SK-N-SH (cell line): ENCODE data around the gene CARD14. TPM values are rescaled to one million over a fixed set of nuclear protein-coding genes. Genes with fewer than 3 reads are reported as not detected.

ENCODE experiments used
- CTCF ChIA-PET: fragments of 300-600, 350-600 bp; formaldehyde crosslinking; extraction: SDS; loops from one replicate; lab custom pipeline; 2021; lab: Yijun Ruan, JAX
- POLR2A ChIA-PET: fragments of 350-600 bp; sonication (Branson Sonifier 250); formaldehyde crosslinking; extraction: SDS; loops from one replicate; lab custom pipeline; 2020; ENCODE audit warnings: antibody characterized with exemption, inconsistent platforms; lab: Yijun Ruan, JAX
- DNase-seq: peaks from one replicate; pipeline ENCODE4 v3.0.0; 2012
- H2AFZ ChIP-seq: fragments of 200-600 bp; sonication (generic); 2 replicates; pipeline ENCODE4 v1.8.1; 2016; ENCODE audit warnings: antibody characterized with exemption, mild to moderate bottlenecking, low read depth
- H3F3A ChIP-seq: fragments of 200-600 bp; sonication (generic); replicated peaks from 2 replicates; pipeline ENCODE3; 2016; ENCODE audit warnings: antibody characterized with exemption, mild to moderate bottlenecking; ENCODE audit not compliant: insufficient read depth
- H3K27ac ChIP-seq, 2 experiments: fragments of 200-500 bp in 1 of 2; fragments of 200-600 bp in 1 of 2; sonication (Bioruptor generic) in 1 of 2; sonication (generic), shearing (Covaris generic) in 1 of 2; 2 replicates each; pipeline versions ENCODE4 v1.5.1 to v1.6.1; 2014 to 2016; ENCODE audit warnings: low read depth in 2 of 2, inconsistent platforms in 1 of 2, low read length in 1 of 2, mild to moderate bottlenecking in 1 of 2, mixed read lengths in 1 of 2
- H3K27me3 ChIP-seq: fragments of 200-600 bp; sonication (generic), shearing (Covaris generic); 2 replicates; pipeline ENCODE4 v1.6.1; 2016; ENCODE audit warnings: mixed run types; ENCODE audit not compliant: insufficient read depth
- H3K36me3 ChIP-seq, 2 experiments: fragments of 200-500 bp in 1 of 2; fragments of 200-600 bp in 1 of 2; sonication (Bioruptor generic) in 1 of 2; sonication (generic) in 1 of 2; replicated peaks in 1 of 2; 2 replicates each; pipeline versions ENCODE3 to v1.5.1; 2014 to 2016; ENCODE audit warnings: low read length in 1 of 2, mild to moderate bottlenecking in 1 of 2; ENCODE audit not compliant: insufficient read depth in 2 of 2, control insufficient read depth in 1 of 2
- H3K4me1 ChIP-seq, 2 experiments: fragments of 200-500 bp in 1 of 2; fragments of 200-600 bp in 1 of 2; sonication (Bioruptor generic) in 1 of 2; sonication (generic), shearing (Covaris generic) in 1 of 2; 2 replicates each; pipeline versions ENCODE4 v1.5.1 to v1.6.1; 2014 to 2016; ENCODE audit warnings: low read depth in 1 of 2, low read length in 1 of 2, mixed run types in 1 of 2; ENCODE audit not compliant: insufficient read depth in 2 of 2, control insufficient read depth in 1 of 2
- H3K4me2 ChIP-seq: fragments of 200-600 bp; sonication (generic), shearing (Covaris generic); 2 replicates; pipeline ENCODE4 v1.6.1; 2017; ENCODE audit warnings: mixed run types
- H3K4me3 ChIP-seq, 2 experiments: fragments of 200-500 bp in 1 of 2; fragments of 200-600 bp in 1 of 2; sonication (Bioruptor generic) in 1 of 2; sonication (generic), shearing (Covaris generic) in 1 of 2; 2 replicates each; pipeline versions ENCODE4 v1.5.1 to v1.8.1; 2014 to 2016; ENCODE audit warnings: low read depth in 2 of 2, inconsistent platforms in 1 of 2, low read length in 1 of 2, mild to moderate bottlenecking in 1 of 2, mixed read lengths in 1 of 2, moderate library complexity in 1 of 2
- H3K79me2 ChIP-seq: fragments of 200-600 bp; sonication (generic); 2 replicates; pipeline ENCODE4 v1.8.1; 2017; ENCODE audit warnings: mild to moderate bottlenecking; ENCODE audit not compliant: insufficient read depth
- H3K9ac ChIP-seq: fragments of 200-600 bp; sonication (generic); 2 replicates; pipeline ENCODE4 v1.6.1; 2017; ENCODE audit warnings: mixed run types
- H3K9me2 ChIP-seq: fragments of 200-600 bp; sonication (generic); 2 replicates; pipeline ENCODE4 v1.6.1; 2017; ENCODE audit warnings: mixed run types
- H3K9me3 ChIP-seq: fragments of 200-600 bp; sonication (generic); 2 replicates; pipeline ENCODE4 v1.6.1; 2017; ENCODE audit warnings: mixed run types, mild to moderate bottlenecking, moderate library complexity
- H4K20me1 ChIP-seq: fragments of 200-600 bp; sonication (generic); 2 replicates; pipeline ENCODE4 v1.6.1; 2017; ENCODE audit warnings: mild to moderate bottlenecking, mixed run types; ENCODE audit not compliant: insufficient read depth
- CHD2 ChIP-seq: fragments of 150-350 bp; IDR thresholded peaks from 2 replicates; pipeline ENCODE4 v1.6.1; 2018; ENCODE audit warnings: low read length; ENCODE audit not compliant: partially characterized antibody
- CTCF ChIP-seq: fragments of 200-600 bp; sonication (generic); IDR thresholded peaks from 2 replicates; pipeline ENCODE4 v1.6.1; 2017; ENCODE audit warnings: antibody characterized with exemption, mild to moderate bottlenecking, moderate library complexity
- ELF1 ChIP-seq: IDR thresholded peaks from 2 replicates; pipeline ENCODE4 v1.4.0; 2012
- EZH2phosphoT487 ChIP-seq: fragments of 200-600 bp; sonication (generic); IDR thresholded peaks from 2 replicates; pipeline ENCODE4 v1.6.1; 2017; ENCODE audit warnings: low read depth, mixed run types, mild to moderate bottlenecking, antibody characterized with exemption, moderate library complexity, borderline replicate concordance
- GATA2 ChIP-seq: sonication (generic); formaldehyde crosslinking; IDR thresholded peaks from 2 replicates; pipeline ENCODE4 v1.5.0; 2020; ENCODE audit warnings: mild to moderate bottlenecking, missing genetic modification reagents
- JUND ChIP-seq: IDR thresholded peaks from 2 replicates; pipeline ENCODE4 v1.4.0; 2012
- MEF2A ChIP-seq: IDR thresholded peaks from 2 replicates; pipeline ENCODE4 v1.4.0; 2012; ENCODE audit warnings: low read depth, borderline replicate concordance
- NRF1 ChIP-seq: IDR thresholded peaks from 2 replicates; pipeline ENCODE4 v1.6.1; 2012; ENCODE audit warnings: low read depth, mild to moderate bottlenecking, low read length
- POLR2AphosphoS5 ChIP-seq: IDR thresholded peaks from 2 replicates; pipeline ENCODE4 v1.6.1; 2012; ENCODE audit warnings: low read depth, low read length
- RCOR1 ChIP-seq: fragments of 150-350 bp; IDR thresholded peaks from 2 replicates; pipeline ENCODE4 v1.6.1; 2017; ENCODE audit warnings: antibody characterized with exemption, low read length
- REST ChIP-seq: IDR thresholded peaks from 2 replicates; pipeline ENCODE4 v1.6.1; 2012; ENCODE audit warnings: mild to moderate bottlenecking, low read depth, low read length, moderate library complexity
- RXRA ChIP-seq: IDR thresholded peaks from 2 replicates; pipeline ENCODE4 v1.4.0; 2012; ENCODE audit warnings: low read depth, mild to moderate bottlenecking, borderline replicate concordance
- SMC3 ChIP-seq: IDR thresholded peaks from 2 replicates; pipeline ENCODE4 v1.6.1; 2012; ENCODE audit warnings: low read depth, low read length, improper control_type of control experiment
- TAF1 ChIP-seq: IDR thresholded peaks from 2 replicates; pipeline ENCODE4 v1.6.1; 2012; ENCODE audit warnings: low read depth, mild to moderate bottlenecking, low read length, moderate library complexity, borderline replicate concordance
- USF2 ChIP-seq: fragments of 150-350 bp; IDR thresholded peaks from 2 replicates; pipeline ENCODE4 v1.6.1; 2017; ENCODE audit warnings: antibody characterized with exemption, low read length, low read depth, borderline replicate concordance
- ZBTB33 ChIP-seq: IDR thresholded peaks from 2 replicates; pipeline ENCODE4 v1.4.0; 2012; ENCODE audit warnings: low read depth, borderline replicate concordance
- WGBS: methylation state at CpG from one replicate; pipeline ENCODE4 v1.1.6; 2017; ENCODE audit warnings: low lambda C conversion rate; 5-methylcytosine and 5-hydroxymethylcytosine counted together
- polyA plus RNA-seq, 3 experiments: library from polyadenylated mRNA; depleted of rRNA; stranded (reverse); fragments of >200 nt; gene quantifications; 2 replicates each; pipeline ENCODE4 v1.2.3, GENCODE V29; 2012

CARD14 gene
- polyA plus RNA-seq, 1 of the 3 experiments (the other 2 are of a cell fraction) = 0.05 TPM

DNA sequence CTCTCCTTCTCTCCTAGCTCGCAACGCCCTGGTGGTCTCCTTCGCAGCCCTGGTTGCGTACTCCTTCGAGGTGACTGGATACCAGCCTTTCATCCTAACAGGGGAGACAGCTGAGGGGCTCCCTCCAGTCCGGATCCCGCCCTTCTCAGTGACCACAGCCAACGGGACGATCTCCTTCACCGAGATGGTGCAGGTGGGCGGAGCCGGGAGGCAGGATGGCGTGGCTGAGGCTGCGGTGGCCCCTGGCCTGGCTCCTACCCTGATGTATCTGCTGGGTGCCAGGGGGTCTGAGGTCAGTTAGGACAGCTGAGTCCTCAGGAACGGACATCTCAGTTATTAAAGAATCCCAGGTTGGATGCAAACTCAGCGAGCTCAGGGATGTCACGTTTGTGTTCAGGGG, 67.1 kb downstream of the CARD14 start:
- H3K4me1 ChIP-seq = no peaks in the 10 kb centered on the region
- ChIA-PET POLR2A (no interaction called here), CTCF (interaction anchor here (1.8 kb wide), 1 partner anchor 16 kb away, joined by 7 read pairs; no protein-coding TSS in a partner anchor)
- H3F3A ChIP-seq = no peaks in the 10 kb centered on the region
- H3K27ac ChIP-seq = no peak overlapping the region
- H3K9me3 ChIP-seq = peaks cover 23% of the 10 kb centered on the region
- H3K36me3 ChIP-seq = peaks cover 19 to 69% of the 10 kb centered on the region in 2 experiments
- 90% methylated on average over 17 of the region's 17 CpGs for WGBS
- H3K4me2 ChIP-seq = no peak overlapping the region
- no peaks in the 10 kb centered on the region for H4K20me1 ChIP-seq
- no peaks in the 10 kb centered on the region for H3K27me3 ChIP-seq
- H3K4me3 ChIP-seq = no peak overlapping the region
- TF ChIP-seq MEF2A (no peak), NRF1 (no peak), RXRA (no peak), CTCF (no peak), ELF1 (no peak), SMC3 (no peak), RCOR1 (no peak), JUND (no peak)
- TF ChIP-seq, all 33 proteins: peak for 0
- H3K9me2 ChIP-seq = no peaks in the 10 kb centered on the region
- DNase-seq = no peak
- H3K79me2 ChIP-seq = 0 out of 2 replicates have a peak, but pooled peaks cover 6% of the 10 kb centered on the region
- no peak overlapping the region for H2AFZ ChIP-seq
- H3K9ac ChIP-seq = no peak overlapping the region

DNA sequence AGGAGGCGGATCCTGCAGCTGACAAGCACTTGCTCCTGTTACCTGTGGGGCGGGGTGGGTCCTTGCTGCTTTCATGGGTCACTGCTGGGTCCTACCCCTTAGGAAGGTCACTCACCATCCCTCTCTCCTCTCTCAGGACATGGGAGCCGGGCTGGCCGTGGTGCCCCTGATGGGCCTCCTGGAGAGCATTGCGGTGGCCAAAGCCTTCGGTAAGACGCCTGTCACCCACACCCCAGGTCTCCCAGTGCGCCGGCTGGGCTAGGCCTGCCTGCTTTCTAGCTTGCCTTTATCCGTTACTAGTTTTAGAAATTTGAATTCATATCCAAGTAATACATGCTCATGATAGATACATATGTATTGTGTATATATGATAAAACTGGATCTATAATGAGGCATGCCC, 67.6 kb downstream of the CARD14 start:
- peaks cover 18% of the 10 kb centered on the region for H3K9me3 ChIP-seq
- TF ChIP-seq USF2 (no peak), EZH2phosphoT487 (no peak), ELF1 (no peak), GATA2 (CRISPR knock-in tag) (no peak), TAF1 (no peak), CTCF (no peak), ZBTB33 (no peak), REST (no peak), CHD2 (no peak), POLR2AphosphoS5 (no peak)

More for the DNA sequence above, 67.6 kb downstream of the CARD14 start:
- Histone ChIP-seq H3K4me2 (no peak overlapping the region), H2AFZ (no peak overlapping the region), H4K20me1 (no peaks in the 10 kb centered on the region), H3K36me3 (peaks cover 19 to 68% of the 10 kb centered on the region in 2 experiments), H3K4me3 (no peak overlapping the region), H3F3A (no peaks in the 10 kb centered on the region), H3K9me2 (no peaks in the 10 kb centered on the region), H3K9ac (no peak overlapping the region), H3K4me1 (no peaks in the 10 kb centered on the region), H3K79me2 (0 out of 2 replicates have a peak, but pooled peaks cover 6% of the 10 kb centered on the region), H3K27ac (no peak overlapping the region), H3K27me3 (no peaks in the 10 kb centered on the region)
- no peak for DNase-seq
- ChIA-PET POLR2A (no interaction called here), CTCF (interaction anchor here (1.0 to 1.8 kb wide), 3 partner anchors 16 to 154 kb away, joined by 4 to 7 read pairs (median 5); no protein-coding TSS in a partner anchor)
- 93% methylated on average over 9 of the region's 10 CpGs for WGBS
